ENCODE results near the gene ADCK1.

DNA sequence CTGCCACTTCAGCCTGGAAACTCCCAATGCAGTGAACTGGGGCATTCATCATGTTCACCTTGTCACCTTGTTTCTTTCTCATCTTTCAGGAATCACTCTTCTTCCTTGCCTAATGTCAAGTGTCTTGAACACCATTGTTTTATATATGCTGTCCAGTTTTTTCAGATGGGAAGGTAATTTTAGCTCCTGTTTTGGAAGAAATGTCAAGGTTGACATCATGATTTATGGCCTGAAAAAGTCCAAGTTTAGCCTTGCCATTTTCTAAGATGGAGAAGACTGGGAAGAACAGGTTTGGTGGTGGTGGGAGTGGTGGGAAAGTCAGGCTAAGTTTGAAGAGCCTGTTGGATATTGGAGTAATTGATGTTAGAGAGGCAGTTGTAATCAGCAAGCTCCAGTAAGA is 54.0 kb downstream of the ADCK1 start:
- TF ChIP-seq, protein P1, sequence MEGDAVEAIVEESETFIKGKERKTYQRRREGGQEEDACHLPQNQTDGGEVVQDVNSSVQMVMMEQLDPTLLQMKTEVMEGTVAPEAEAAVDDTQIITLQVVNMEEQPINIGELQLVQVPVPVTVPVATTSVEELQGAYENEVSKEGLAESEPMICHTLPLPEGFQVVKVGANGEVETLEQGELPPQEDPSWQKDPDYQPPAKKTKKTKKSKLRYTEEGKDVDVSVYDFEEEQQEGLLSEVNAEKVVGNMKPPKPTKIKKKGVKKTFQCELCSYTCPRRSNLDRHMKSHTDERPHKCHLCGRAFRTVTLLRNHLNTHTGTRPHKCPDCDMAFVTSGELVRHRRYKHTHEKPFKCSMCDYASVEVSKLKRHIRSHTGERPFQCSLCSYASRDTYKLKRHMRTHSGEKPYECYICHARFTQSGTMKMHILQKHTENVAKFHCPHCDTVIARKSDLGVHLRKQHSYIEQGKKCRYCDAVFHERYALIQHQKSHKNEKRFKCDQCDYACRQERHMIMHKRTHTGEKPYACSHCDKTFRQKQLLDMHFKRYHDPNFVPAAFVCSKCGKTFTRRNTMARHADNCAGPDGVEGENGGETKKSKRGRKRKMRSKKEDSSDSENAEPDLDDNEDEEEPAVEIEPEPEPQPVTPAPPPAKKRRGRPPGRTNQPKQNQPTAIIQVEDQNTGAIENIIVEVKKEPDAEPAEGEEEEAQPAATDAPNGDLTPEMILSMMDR (conservative IDR thresholded peaks at IDR 0.05; ENCODE audit: low read length) = no peak
- no peak for TF ChIP-seq EZH2phosphoT487 (IDR thresholded peaks at IDR 0.05; ENCODE audit: borderline replicate concordance)
